Fibroblast of lung (primary cell): Measurements from ENCODE around the gene MNAT1. TPM values are rescaled to one million over a fixed set of nuclear protein-coding genes. Genes with fewer than 3 reads are reported as not detected.

ENCODE experiments used
- DNase-seq, 2 donors: peaks; one replicate each; pipeline versions ENCODE4 v3.0.0 to v3.0.0-alpha.2; 2010; ENCODE audit warnings: low read depth in 2 of 2
- H2AFZ ChIP-seq: 2 replicates; pipeline ENCODE4 v1.5.1; 2012; ENCODE audit warnings: low read length, control low read depth, inconsistent platforms
- H3K27ac ChIP-seq: 2 replicates; pipeline ENCODE4 v1.5.1; 2011; ENCODE audit warnings: low read length, control low read depth; ENCODE audit not compliant: insufficient read depth
- H3K27me3 ChIP-seq: 2 replicates; pipeline ENCODE4 v1.5.1; 2011; ENCODE audit warnings: mild to moderate bottlenecking, low read length; ENCODE audit not compliant: control insufficient read depth, insufficient read depth
- H3K36me3 ChIP-seq: 2 replicates; pipeline ENCODE4 v1.5.1; 2011; ENCODE audit warnings: low read length; ENCODE audit not compliant: control insufficient read depth, insufficient read depth
- H3K4me1 ChIP-seq: 2 replicates; pipeline ENCODE4 v1.5.1; 2011; ENCODE audit warnings: low read length; ENCODE audit not compliant: control insufficient read depth, insufficient read depth; ENCODE audit errors: extremely low read depth
- H3K4me2 ChIP-seq: 2 replicates; pipeline ENCODE4 v1.5.1; 2011; ENCODE audit warnings: low read length, control low read depth; ENCODE audit not compliant: insufficient read depth; ENCODE audit errors: extremely low read depth
- H3K4me3 ChIP-seq, 4 experiments: fragments of 200-600 bp in 1 of 4; sonication (generic) in 1 of 4; replicated peaks in 1 of 4; 2 replicates each; pipeline ENCODE4 v1.5.1; 2011 to 2016; ENCODE audit warnings: low read length in 4 of 4, low read depth in 3 of 4, mild to moderate bottlenecking in 3 of 4, control low read depth in 2 of 4, inconsistent platforms in 1 of 4, mixed read lengths in 1 of 4; ENCODE audit not compliant: insufficient read depth in 1 of 4; ENCODE audit errors: control extremely low read depth in 1 of 4
- H3K79me2 ChIP-seq: 2 replicates; pipeline ENCODE4 v1.5.1; 2012; ENCODE audit warnings: mild to moderate bottlenecking, low read length, inconsistent platforms; ENCODE audit not compliant: control insufficient read depth, insufficient read depth
- H3K9ac ChIP-seq: 2 replicates; pipeline ENCODE4 v1.5.1; 2011; ENCODE audit warnings: mild to moderate bottlenecking, low read length, control low read depth; ENCODE audit not compliant: insufficient read depth
- H3K9me3 ChIP-seq: 2 replicates; pipeline ENCODE4 v1.5.1; 2012; ENCODE audit warnings: low read depth, low read length; ENCODE audit not compliant: control insufficient read depth, insufficient read depth
- H4K20me1 ChIP-seq: 2 replicates; pipeline ENCODE4 v1.5.1; 2011; ENCODE audit warnings: low read length; ENCODE audit not compliant: control insufficient read depth, insufficient read depth; ENCODE audit errors: extremely low read depth
- EZH2 ChIP-seq: IDR thresholded peaks from 2 replicates; pipeline ENCODE4 v1.5.1; 2012; ENCODE audit warnings: low read length, control low read depth, mild to moderate bottlenecking; ENCODE audit errors: missing control alignments
- polyA plus RNA-seq, 2 donors: library from polyadenylated mRNA; depleted of rRNA in 1 of 2; stranded (reverse) in 1 of 2; unstranded in 1 of 2; fragments of >200 nt; gene quantifications; 2 replicates each; pipeline ENCODE4 v1.2.1, GENCODE V29; 2011 to 2012; ENCODE audit warnings: missing spikeins in 1 of 2
- total RNA-seq: library from RNA; depleted of rRNA; stranded (reverse); fragments of >200 nt; gene quantifications from 2 replicates; pipeline ENCODE4 v1.2.1, GENCODE V29; 2014
- TF ChIP-seq, protein P1 (sequence below), 2 donors: IDR thresholded peaks in 1 of 2; conservative IDR thresholded peaks in 1 of 2; 1 replicate in 1 of 2; 2 replicates in 1 of 2; pipeline ENCODE4 v1.5.1; 2011 to 2012; ENCODE audit warnings: low read length in 2 of 2, control low read depth in 1 of 2, inconsistent platforms in 1 of 2, low read depth in 1 of 2, mild to moderate bottlenecking in 1 of 2

MNAT1 gene
- total and polyA plus RNA-seq, 2 donors (not counting 1 experiment from before 2014, with no cell fraction given): 48.2 to 58.5 TPM

DNA sequence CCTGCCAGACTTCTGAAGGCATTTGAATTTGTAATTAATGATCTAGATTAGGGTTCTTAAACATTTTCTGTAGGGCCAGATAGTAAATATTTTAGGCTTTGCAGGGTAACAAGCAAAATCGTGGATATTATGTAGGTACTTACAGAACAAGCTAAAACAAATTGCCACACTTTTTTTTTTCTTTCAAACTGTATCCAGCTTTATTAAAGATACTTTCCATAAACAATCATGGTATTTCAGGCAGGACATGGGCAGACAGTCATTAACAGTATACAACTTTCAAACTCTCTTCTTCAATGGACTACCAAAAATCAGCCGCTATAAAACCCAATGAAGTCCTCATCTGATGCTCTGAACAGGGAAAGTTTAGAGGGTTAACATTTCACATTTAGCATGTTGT, 236.7 kb downstream of the MNAT1 start:
- Histone ChIP-seq H4K20me1 (no peaks in the 10 kb centered on the region), H3K27ac (no peak overlapping the region), H2AFZ (no peak overlapping the region), H3K4me2 (no peak overlapping the region), H3K9ac (no peak overlapping the region), H3K36me3 (peaks cover 3% of the 10 kb centered on the region), H3K4me1 (no peaks in the 10 kb centered on the region), H3K4me3 (no peak overlapping the region), H3K9me3 (no peaks in the 10 kb centered on the region), H3K27me3 (no peaks in the 10 kb centered on the region), H3K79me2 (no peaks in the 10 kb centered on the region)
- TF ChIP-seq, protein P1, sequence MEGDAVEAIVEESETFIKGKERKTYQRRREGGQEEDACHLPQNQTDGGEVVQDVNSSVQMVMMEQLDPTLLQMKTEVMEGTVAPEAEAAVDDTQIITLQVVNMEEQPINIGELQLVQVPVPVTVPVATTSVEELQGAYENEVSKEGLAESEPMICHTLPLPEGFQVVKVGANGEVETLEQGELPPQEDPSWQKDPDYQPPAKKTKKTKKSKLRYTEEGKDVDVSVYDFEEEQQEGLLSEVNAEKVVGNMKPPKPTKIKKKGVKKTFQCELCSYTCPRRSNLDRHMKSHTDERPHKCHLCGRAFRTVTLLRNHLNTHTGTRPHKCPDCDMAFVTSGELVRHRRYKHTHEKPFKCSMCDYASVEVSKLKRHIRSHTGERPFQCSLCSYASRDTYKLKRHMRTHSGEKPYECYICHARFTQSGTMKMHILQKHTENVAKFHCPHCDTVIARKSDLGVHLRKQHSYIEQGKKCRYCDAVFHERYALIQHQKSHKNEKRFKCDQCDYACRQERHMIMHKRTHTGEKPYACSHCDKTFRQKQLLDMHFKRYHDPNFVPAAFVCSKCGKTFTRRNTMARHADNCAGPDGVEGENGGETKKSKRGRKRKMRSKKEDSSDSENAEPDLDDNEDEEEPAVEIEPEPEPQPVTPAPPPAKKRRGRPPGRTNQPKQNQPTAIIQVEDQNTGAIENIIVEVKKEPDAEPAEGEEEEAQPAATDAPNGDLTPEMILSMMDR (conservative IDR thresholded peaks at IDR 0.05 in 1 of 2, IDR thresholded peaks at IDR 0.05 in 1 of 2; ENCODE audit: low read depth in 1 of 2, low read length in 2 of 2): no peak
- no peak for TF ChIP-seq EZH2
- no peak for DNase-seq

DNA sequence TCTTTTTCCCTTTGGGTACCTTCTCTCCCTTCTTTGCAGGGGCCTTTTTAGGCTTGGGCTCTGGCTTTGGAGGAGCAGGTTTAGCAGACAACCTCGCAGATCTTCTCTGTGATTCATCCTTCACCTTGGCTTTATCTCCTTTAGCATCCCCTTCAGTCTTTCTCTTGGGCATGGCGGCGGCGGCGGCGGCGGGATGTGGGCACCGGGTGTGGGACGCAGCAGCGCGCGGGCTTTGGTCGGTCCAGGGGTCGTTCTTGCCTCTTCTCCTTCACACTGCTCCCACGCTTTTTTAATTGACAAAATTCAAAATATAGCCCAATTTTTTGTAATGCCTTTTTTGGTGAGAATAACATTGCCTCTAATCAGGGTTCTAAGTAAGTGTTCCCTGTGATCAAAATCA, 237.7 kb downstream of the MNAT1 start:
- no peaks in the 10 kb centered on the region for H3K4me1 ChIP-seq
- H3K36me3 ChIP-seq: peaks cover 4% of the 10 kb centered on the region
- no peak overlapping the region for H3K9ac ChIP-seq
- H3K27me3 ChIP-seq: no peaks in the 10 kb centered on the region
- no peak overlapping the region for H2AFZ ChIP-seq
- no peak overlapping the region for H3K27ac ChIP-seq
- no peaks in the 10 kb centered on the region for H4K20me1 ChIP-seq
- no peaks in the 10 kb centered on the region for H3K9me3 ChIP-seq
- H3K79me2 ChIP-seq: no peaks in the 10 kb centered on the region
- no peak for TF ChIP-seq EZH2
- no peak overlapping the region for H3K4me3 ChIP-seq
- DNase-seq: no peak
- no peak overlapping the region for H3K4me2 ChIP-seq

DNA sequence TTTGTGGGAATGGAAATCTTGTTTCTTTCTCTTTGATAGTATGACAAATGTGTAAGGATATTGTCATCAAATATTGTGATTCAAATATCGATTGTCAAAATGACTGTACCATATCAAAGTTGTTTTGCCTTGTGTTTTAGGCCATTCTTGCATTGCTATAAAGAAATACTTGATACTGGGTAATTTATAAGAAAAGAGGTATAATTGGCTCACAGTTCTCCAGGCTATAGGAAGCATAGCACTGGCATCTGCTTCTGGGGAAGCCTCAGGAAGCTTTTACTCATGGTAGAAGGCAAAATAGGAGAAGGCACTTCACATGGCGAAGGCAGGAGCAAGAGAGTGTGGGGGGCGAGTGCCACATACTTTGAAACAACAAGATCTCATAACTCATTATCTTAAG, 238.5 kb downstream of the MNAT1 start:
- TF ChIP-seq EZH2: no peak
- TF ChIP-seq, protein P1 (conservative IDR thresholded peaks at IDR 0.05 in 1 of 2, IDR thresholded peaks at IDR 0.05 in 1 of 2; ENCODE audit: low read depth in 1 of 2, low read length in 2 of 2): no peak
- Histone ChIP-seq H2AFZ (no peak overlapping the region), H3K27ac (no peak overlapping the region), H4K20me1 (no peaks in the 10 kb centered on the region), H3K4me2 (no peak overlapping the region), H3K9ac (no peak overlapping the region), H3K4me3 (no peak overlapping the region), H3K27me3 (no peaks in the 10 kb centered on the region), H3K79me2 (no peaks in the 10 kb centered on the region), H3K4me1 (no peaks in the 10 kb centered on the region), H3K36me3 (peaks cover 4% of the 10 kb centered on the region), H3K9me3 (no peaks in the 10 kb centered on the region)
- no peak for DNase-seq
